GM12873 (cell line): ENCODE data around the gene CCDC33.

Experiments
- TF ChIP-seq, protein P1 (sequence below): IDR thresholded peaks from 2 replicates; pipeline ENCODE4 v1.5.1; 2012; ENCODE audit warnings: low read depth, mild to moderate bottlenecking, moderate library complexity, low read length, control low read depth; ENCODE audit not compliant: insufficient read depth; ENCODE audit errors: missing control alignments

Gene CCDC33

GRCh38 chr15:74208901-74209559, 27.1 kb upstream of the CCDC33 start:
- TF ChIP-seq, protein P1, sequence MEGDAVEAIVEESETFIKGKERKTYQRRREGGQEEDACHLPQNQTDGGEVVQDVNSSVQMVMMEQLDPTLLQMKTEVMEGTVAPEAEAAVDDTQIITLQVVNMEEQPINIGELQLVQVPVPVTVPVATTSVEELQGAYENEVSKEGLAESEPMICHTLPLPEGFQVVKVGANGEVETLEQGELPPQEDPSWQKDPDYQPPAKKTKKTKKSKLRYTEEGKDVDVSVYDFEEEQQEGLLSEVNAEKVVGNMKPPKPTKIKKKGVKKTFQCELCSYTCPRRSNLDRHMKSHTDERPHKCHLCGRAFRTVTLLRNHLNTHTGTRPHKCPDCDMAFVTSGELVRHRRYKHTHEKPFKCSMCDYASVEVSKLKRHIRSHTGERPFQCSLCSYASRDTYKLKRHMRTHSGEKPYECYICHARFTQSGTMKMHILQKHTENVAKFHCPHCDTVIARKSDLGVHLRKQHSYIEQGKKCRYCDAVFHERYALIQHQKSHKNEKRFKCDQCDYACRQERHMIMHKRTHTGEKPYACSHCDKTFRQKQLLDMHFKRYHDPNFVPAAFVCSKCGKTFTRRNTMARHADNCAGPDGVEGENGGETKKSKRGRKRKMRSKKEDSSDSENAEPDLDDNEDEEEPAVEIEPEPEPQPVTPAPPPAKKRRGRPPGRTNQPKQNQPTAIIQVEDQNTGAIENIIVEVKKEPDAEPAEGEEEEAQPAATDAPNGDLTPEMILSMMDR: no peak

DNA sequence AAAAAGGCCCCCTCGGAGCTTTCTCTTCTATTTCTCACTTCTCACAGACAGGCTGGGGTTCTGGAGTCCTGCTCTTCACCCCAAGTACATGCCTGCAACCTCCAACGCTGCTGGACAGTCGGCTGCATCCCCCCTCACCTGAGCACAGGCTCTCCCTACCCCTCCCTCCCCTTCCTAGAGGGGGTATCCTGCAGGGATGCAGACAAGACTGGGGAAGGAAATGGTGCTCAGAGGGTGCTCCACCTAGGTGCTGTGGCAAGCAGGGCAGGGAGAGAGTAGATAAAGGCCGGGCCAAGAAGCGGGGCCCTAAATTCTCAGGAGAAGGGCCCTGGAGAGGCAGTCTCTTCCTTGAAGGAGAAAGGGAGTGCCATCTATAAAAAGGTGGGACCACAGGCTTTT, 26.6 kb upstream of the CCDC33 start:
- TF ChIP-seq, protein P1: no peak

GRCh38 chr15:74209997-74210671, 26.0 kb upstream of the CCDC33 start:
- TF ChIP-seq, protein P1: no peak

DNA sequence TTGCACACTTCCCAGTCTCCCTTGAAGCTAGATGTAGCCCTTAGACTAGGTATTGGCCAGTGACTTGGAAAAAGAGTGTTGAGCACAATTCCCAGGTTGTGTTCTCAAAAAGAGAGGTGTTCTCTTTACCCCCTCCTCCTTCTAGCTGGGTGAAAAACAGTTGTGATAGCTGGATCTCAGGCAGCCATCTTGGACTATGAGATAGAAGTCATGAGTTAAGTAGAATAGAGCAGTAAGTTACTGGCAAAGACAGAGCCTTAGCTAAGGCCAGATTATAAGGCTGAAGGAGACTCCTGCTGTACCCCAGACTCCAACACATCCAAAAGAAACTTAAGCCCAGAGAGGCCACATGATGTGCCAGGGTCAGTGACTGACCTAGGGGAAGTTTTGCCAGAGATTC, 25.4 kb upstream of the CCDC33 start:
- TF ChIP-seq, protein P1: no peak

DNA sequence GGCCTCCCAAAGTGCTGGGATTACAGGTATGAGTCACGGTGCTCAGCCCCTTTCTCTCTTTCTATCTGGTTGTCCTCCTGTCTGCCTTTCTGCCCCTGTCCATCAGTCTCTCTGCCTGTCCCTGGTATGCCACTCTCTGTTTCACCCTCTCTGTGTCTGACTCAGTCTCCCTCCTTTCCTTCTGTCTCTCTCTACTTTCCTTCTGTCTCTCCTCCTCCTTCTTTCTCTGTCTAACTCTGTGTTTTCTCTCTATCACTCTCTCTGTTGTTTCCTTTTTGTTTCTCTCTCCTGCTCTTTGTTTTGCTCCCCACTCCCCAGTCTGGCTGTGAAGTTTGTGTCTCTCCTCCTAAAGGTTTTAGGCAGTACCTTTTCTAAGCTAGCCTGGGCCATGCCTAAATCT, 24.5 kb upstream of the CCDC33 start:
- TF ChIP-seq, protein P1: no peak

DNA sequence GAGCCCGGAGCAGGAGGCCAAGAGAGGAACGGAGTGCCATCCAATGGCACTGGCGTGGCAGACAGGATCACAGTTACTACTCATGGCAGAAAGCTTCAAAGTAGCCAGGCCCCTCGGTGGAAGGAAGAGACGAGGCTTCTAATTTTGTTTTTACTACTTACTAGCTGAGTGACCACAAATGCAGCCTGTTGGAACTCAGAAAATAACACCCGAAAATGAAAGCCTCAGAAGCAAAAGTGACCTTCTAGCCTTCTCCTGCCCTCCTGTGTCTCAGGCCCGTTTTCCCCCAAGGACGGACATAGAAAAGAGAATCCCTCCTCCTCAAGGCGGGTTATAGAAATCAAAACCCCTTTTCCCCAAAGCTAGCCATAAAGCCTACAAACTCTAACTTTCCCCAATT, 23.6 kb upstream of the CCDC33 start:
- TF ChIP-seq, protein P1: no peak

GRCh38 chr15:74213858-74214284, 22.3 kb upstream of the CCDC33 start:
- TF ChIP-seq, protein P1: no peak
